GM19351 (cell line): ENCODE measurements around the gene COX6A1.
"Not testable (repeated sequence)": the region's sequence is repeated elsewhere in the genome, so short reads cannot be mapped to it uniquely, and the experiment has no call there.

Experiments used
- ATAC-seq: cut with Tn5 transposase; IDR thresholded peaks from one replicate; pipeline ENCODE4 v1.9.1; 2021; ENCODE audit warnings: mild to moderate bottlenecking, moderate library complexity; ENCODE audit not compliant: unreplicated experiment

COX6A1 gene

GRCh38 chr12:120466560-120467315 is 28.8 kb downstream of the COX6A1 start:
- no peak for ATAC-seq

DNA sequence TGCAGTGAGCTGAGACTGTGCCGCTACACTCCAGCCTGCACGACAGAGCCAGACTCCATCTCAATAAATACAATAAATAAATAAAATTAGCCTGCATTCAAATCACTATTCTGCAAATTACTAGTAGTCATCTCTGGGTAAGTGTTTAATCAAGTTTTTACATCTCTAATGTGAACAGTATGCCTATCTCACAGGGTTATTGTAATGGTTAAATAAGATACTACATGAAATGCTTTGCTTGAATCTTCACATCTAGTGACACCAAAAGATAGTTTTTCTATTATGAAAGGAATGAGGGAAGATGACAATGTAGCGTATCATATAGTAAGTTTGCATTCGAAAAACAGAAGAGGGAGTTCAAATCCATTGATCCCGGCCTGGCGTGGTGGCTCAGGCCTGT is 29.5 kb downstream of the COX6A1 start:
- ATAC-seq = no peak

GRCh38 chr12:120468325-120468820 is 30.5 kb downstream of the COX6A1 start:
- ATAC-seq = no peak

DNA sequence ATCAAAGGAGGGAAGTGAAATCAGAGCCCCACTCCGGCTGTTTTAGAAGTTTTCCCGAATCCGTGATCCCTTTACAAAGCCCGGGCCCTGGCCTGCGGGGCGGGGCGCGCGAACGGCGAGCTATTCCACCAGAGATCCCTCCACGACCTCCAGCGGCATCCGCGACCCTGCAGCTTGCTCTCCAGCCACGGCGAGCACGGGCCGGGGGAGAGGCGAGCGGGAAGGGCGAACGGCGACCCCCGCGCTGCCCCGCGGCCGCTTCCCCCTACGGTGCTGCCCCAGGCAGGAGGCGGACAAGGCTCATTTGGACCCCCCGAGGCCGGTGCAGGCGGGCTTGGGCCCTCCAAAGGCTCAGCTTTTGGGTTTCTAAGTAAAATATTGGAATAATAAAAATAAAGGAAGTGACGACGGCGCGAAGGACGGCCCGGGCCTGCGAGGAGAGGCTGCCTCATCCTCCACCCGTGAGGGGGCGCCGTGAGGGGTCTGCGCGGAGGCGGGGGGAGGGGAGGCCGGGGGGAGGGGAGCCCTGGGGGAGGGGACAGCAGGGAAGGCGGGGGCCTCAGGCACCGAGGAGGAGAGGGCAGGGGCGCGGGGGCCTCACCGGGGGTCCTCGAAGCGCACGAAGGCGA is 31.0 kb downstream of the COX6A1 start:
- peak; percentile 29 for ATAC-seq

- ATAC-seq = peak; percentile 85
Observed at GRCh38 chr12:120469450-120470149, 31.7 kb downstream of the COX6A1 start, which contains the start of gene SRSF9. SRSF9 (minus strand) TSS chr12:120469748; CDS start chr12:120469609, 139 bp downstream.

GRCh38 chr12:120470150-120470784 is 32.4 kb downstream of the COX6A1 start:
- ATAC-seq = peak; percentile 16

- ATAC-seq = no peak
Observed at GRCh38 chr12:120472521-120472920, 34.6 kb downstream of the COX6A1 start.

GRCh38 chr12:120473807-120474615 is 36.1 kb downstream of the COX6A1 start:
- ATAC-seq = no peak

DNA sequence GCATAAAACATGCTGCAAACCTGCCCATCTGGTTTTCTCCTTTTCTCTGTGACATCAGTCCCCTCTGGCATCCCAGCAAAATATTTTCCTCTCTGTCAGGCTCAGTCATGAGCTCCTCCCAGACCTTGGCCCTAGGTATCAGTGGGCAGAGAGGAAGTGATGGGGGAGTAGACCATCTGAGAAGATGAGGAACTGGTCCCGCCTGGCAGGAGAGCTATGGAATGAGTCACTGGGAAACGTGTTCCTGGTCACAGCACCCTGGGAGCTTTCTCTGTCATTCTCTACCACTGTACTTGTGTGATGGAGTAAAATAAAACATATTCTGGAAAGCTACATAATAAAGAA is 36.7 kb downstream of the COX6A1 start:
- ATAC-seq = no peak

DNA sequence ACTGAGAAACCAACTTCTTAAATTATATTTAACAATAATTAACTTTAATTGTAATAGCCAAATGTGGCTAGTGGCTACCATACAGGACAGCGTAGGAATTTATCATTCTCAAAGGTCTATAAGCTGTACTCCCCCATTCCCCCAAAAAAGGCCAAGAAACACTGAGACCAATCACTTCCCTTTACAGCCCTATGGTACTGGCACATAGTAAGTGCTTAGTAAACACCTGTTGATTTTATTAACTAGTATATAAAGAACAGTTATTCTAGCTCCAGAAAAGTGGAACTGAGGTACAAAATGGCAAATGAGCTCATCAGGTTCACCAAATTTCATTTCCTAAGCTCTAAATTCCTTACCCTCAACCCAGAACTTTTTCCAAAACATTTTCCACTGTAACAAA is 37.7 kb downstream of the COX6A1 start:
- no peak for ATAC-seq

GRCh38 chr12:120479458-120479857 is 41.5 kb downstream of the COX6A1 start:
- no peak for ATAC-seq

GRCh38 chr12:120480211-120480610 is 42.3 kb downstream of the COX6A1 start:
- no peak for ATAC-seq

- no peak for ATAC-seq
Observed at GRCh38 chr12:120481022-120481767, 43.3 kb downstream of the COX6A1 start.

DNA sequence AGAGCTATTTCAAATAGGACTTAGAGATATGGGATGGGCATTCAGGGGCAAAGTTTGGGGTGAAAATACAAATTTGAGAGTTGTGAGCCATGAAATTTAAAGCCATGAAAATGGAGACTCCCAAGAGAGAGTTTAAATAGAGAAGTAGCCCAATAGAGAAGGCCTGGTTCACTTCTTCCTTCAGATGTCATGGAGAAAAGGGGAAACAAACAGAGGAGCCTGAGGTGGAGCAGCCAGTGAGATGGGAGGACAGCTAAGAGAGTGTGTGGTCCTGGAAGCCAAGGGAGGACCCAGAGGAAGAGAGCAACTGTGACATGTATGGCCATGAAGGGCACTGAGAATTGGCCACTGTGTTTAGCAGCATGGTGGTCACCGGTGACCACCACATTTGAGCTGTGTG is 45.7 kb downstream of the COX6A1 start:
- no peak for ATAC-seq

DNA sequence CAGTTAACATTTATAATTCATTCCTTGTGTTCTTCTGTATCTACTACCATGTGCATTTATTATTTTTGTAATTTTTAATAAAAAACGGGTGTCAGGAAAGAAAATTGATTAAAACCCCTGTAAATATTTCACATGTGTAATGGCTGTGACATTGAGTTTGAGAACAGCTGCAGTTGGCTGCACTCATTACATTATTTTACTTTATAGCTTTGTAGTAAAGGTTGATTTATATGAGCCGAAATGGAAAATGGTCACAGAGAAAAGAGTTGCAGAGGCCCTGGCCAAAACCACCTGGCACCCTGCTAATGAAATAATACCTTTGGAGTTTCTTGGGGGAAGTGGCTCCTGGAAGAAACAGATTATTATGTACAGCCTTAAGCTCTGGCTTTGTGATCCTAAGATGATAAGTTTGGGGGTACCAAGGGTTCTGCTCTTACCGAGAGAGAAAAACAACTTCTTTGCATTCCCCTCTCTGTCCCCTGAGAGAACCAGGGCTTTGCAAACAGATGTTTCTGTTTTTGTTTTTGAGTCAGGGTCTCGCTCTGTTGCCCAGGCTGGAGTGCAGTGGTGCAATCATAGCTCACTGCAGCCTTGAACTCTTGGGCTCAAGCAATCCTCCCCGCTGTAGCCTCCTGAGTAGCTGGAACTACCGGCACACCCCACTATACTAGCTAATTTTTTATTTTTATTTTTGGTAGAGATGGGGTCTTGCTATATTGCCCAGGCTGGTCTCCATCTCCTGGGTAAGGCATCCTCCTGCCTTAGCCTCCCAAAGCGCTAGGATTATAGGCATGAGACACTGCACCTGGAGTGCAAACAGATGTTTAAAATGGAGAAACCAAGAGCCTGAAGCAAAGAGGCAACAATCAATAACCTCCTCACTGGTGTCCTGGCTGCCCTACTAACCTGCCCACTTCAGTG is 48.3 kb downstream of the COX6A1 start:
- no peak for ATAC-seq

DNA sequence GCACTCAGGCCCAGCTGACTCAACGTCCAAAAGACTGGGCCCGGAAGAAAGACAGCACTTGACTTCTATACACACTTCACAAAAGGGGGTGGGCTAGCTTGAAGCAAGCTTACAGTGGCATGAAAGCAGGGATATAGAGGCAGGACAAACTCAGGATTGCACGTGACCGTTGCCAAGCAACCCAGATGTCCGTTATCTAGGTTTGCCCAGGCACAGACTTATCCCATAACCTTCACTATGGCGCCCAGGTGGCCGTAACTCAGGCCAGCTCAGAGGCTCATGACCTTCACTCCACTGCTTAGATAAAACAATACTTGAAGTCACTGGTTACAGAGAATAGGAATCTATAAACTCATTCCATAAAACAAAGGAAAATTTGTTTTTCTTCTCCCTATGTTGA is 49.6 kb downstream of the COX6A1 start:
- not testable (repeated sequence) for ATAC-seq

DNA sequence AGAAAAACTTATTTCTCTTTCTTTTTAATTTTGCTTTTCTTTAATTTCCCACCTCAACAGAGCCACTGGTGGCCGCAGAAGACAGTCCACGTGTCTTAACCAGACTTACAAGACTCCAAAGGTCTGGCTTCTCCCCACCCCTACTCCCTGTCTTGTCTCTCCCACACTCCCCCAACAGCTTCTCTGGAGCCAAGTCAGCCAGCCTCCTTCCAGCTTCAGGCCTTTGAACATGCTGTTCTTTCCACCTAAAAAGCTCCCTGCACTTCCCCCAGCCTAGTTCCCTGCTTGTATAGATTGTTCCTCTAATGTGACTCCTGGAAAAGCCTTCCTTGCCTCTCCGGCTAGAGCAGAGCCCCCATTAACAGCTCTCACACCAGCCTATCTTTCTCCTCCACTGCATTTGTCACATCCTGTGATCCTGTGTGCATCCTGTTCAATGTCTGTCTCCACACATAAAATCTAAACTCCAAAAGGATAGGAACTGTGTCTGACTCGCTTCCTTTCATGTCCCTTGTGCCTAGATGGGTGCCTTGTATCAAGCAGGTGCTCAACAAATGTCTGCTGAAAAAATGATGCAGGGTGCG is 50.2 kb downstream of the COX6A1 start:
- ATAC-seq = no peak

- ATAC-seq = no peak
Observed at GRCh38 chr12:120489018-120489417, 51.1 kb downstream of the COX6A1 start.
